ENCODE data around the gene PARP1.
"Not testable (repeated sequence)": the region's sequence is repeated elsewhere in the genome, so short reads cannot be mapped to it uniquely, and the experiment has no call there.

Gene PARP1

GRCh38 chr1:226407497-226408284, at the start of gene PARP1:
TSS of gene PARP1 (minus strand) at chr1:226408093. CDS start at chr1:226407929, 164 bp downstream.
- DNase-seq: peak; percentile 66

DNA sequence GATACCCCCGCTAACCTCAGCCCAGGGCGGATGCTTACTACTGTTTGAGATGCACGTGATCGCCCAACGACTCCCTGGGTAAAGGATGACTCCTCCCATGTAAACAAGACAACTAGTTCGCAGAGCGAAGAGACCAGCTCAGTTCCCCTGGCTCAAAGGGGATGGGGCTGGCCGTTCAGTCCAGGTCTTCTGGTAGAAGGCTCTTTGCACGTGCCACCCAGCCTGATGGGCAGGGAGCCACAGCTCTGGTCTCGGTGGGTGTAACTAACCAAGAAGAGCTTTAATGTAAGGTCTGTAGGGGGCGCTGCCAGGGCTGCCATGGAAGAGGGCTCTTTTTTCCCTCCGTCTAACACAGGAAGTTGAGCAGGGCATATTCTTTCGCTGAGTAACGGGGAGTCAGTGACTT, 49.4 kb upstream of the PARP1 start:
- DNase-seq: no peak

- DNase-seq: no peak
Observed at GRCh38 chr1:226455843-226456242, 48.0 kb upstream of the PARP1 start.

DNA sequence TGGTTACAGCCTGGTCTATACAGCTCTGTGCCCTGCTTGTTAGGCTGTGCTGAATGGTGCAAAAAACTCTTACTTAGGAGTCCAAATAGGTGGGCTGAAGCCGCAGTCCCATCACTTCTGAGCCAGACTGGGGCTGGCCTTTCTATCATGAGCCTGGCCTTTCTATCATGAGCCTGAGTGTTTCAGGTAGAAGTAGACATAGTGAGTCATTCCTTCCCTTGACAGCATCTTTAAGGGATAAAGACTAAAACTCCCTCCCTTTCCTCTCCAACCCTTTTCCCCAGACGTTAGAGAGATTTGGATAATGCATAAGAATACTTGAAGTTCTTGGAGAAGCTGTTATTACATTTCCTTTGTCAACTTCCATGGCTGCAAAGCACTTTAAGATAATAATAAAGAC, 46.5 kb upstream of the PARP1 start:
- DNase-seq: no peak

DNA sequence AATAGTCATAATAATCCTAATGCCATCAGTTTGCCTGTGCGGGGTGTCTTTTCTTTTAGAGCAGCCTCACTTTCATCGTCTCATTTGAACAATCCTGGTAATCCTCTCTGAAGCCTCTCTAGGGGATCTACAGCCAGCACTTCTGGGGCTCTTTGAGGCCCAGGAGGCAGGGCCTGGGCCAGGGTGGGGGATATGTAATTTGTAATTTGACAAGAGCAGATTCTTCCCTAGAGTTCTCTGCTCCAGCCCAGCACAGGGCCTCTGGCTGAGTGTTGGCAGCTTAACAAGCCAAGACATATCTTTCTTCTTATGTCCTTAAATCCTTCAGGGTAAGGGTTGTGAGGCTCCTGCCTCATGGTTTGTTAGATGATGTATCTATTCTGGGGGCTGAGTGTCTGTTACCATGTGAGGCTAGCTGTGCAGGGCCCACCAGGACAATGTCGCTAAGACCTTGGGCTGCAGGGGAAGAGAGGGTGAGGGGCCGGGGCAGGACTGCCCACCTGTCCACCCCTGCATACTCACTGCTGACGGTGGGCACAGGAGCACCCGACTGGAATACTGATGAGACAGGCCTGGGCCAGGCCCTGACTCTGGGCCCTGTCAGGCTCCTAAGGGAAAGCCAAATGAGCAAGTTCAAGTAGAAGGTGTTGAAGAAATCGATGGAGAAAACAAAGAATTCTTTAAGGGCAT, 45.3 kb upstream of the PARP1 start:
- DNase-seq: no peak

- no peak for DNase-seq
Observed at GRCh38 chr1:226450688-226451087, 42.8 kb upstream of the PARP1 start.

DNA sequence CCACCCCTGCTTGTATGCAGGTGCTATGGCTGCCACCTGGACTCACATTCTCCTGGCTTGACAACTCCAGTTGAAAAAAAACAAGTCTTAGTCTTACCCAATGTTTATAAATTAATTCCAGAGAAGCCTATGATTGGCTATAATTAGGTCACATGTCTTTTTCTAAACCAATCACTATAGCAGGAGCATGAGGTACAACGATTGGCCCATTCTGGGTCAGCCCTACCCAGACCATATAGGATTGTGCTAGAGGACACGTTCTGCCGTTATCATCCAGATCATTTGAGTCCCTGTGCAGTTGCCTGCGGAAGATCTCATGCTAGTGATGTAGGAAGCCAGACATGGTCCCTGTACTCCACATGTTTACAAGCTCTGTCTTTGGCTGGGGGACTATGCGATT, 41.9 kb upstream of the PARP1 start:
- DNase-seq: no peak

- DNase-seq: no peak
Observed at GRCh38 chr1:226447932-226448665, 40.2 kb upstream of the PARP1 start.

DNA sequence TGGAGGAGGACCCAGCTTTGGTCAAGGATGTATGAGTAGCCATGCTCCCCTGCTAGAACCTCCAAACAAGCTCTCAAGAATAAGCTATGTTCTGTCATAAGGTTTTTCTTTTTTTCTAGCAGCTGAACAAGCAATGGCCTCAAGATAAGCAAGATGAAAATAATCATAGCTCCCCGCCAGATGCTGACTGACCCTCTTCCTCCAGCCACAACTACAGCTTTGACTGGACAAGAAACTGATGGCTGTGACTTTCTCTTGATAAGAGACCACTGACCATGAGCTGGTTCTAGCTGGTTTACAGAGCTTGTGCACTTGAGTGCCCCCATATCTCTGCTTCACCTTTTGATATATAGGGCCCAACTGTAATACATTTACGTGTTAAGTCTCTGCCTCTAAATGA, 38.2 kb upstream of the PARP1 start:
- no peak for DNase-seq

DNA sequence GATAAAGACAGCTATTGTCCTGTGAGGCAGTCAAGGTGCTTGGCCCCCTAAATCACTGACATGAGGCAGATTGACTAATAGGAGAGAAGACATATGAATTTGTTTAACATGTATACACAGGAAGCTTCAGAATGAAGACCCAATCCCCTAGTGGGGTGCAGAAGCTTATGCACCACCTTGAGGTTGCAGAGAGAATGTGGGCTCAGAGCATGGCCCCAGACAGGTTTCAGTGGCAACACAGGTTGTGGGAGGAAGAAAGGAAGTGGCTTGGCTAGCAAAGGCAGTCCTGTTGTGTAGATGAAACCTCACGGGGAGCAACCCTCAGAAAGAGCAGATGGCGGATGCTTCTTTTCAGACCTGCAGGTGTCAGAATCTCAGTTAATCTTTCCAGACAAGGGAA, 37.0 kb upstream of the PARP1 start:
- peak; percentile 31 for DNase-seq

DNA sequence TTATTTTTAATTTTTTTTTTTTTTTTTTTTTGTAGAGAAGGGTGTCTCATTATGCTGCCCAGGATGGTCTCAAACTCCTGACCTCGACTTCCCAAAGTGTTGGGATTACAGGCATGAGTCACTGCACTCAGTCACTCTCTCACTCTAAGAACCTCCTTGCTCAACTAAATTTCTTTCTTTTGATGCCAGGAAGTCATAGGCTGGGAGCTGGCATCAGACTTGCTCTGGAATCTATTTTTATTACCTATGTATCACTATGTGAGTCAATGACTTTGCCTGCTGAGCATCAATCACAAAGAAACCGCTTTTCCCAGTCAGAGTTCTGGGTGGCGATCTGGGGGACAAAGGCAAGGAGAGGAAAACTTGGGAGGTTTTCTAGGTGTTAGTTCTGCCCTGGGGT, 35.5 kb upstream of the PARP1 start:
- DNase-seq: no peak

DNA sequence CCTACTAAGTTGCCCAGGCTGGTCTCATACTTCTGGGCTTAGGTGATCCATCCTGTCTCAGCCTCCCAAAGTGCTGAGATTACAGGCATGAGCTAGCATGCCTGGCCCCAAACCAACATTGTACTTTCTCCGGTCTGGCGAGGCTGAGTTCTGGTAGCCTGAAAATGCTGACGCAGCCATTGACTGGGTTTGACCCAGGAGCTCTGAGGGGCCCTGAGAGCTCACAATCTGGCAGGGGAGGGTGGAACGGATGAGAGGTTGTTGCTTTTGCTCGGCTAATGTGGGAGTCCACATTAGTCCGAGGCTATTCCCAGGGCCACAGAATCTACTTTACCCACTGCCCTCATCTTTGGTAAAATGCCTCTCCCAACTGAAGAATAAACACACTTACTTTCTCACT, 35.1 kb upstream of the PARP1 start:
- no peak for DNase-seq

- DNase-seq: no peak
Observed at GRCh38 chr1:226441629-226442028, 33.7 kb upstream of the PARP1 start.

DNA sequence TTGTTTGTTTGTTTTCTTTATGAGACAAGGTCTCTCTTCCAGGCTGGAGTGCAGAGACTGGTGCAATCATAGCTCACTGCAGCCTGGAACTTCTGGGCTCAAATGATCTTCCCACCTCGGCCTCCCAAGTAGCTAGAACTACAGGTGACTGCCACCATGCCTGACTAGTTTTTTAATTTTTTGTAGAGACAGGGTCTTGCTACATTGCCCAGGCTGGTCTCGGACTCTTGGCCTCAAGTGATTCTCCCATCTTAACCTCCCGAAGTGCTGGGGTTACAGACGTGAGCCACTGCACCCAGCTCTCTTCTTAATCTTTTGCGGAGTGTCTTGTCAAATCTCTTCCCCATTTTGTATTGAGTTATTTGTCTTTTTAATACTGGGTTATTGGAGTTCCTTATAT, 32.6 kb upstream of the PARP1 start:
- no peak for DNase-seq

DNA sequence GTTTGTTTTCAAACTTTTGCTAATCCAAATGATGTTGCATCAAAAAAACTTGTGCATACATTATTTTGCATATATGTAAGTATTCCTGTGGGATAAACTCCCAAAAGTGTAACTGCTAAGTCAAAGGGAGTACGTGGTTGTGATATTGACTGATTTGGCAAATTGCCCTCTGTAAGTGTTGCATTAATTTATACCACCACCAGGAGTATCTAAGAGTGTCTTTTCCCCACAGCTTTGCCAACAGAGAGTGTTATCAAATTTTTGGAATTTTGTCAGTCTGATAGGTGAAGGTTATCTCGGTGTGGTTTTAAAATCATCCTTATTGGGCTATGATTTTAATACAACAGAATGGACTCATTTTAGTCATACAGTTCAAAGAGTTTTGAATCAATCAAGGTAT, 30.1 kb upstream of the PARP1 start:
- no peak for DNase-seq

GRCh38 chr1:226436855-226437491, 29.1 kb upstream of the PARP1 start:
- no peak for DNase-seq

DNA sequence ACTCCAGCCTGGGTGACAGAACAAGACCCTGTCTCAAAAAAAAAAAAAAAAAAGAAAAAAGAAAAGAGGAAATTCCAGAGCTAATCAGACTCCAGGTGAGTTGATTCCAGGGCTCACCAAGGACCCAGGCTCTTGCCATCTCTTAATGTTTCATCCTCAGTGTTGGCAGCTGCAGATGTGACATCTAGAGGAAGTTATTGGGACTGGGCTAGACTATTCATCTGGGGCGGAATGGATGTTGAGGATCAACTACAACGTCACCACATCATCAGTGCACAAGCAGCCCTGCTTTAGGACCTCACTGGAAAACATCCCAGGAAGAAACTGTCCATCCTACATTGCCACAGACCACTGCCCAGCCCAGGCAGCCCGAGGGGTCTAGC, 28.6 kb upstream of the PARP1 start:
- DNase-seq: no peak

GRCh38 chr1:226433341-226433720, 25.4 kb upstream of the PARP1 start:
- no peak for DNase-seq

GRCh38 chr1:226432586-226433340, 24.9 kb upstream of the PARP1 start:
- DNase-seq: no peak

- not testable (repeated sequence) for DNase-seq
Observed at GRCh38 chr1:226431898-226432297, 24.0 kb upstream of the PARP1 start.

- no peak for DNase-seq
Observed at GRCh38 chr1:226429858-226430715, 22.2 kb upstream of the PARP1 start.
